Stimulated activated CD4-positive, alpha-beta T cell treated with anti-CD3 and anti-CD28 coated beads, Interleukin-15, amount 100 ng/mL, for 1 hour (primary cell): ENCODE measurements around the gene PSMG2.
"Not testable (repeated sequence)": the region's sequence is repeated elsewhere in the genome, so short reads cannot be mapped to it uniquely, and the experiment has no call there.

Experiments
- DNase-seq, 2 donors: peaks; one replicate each; pipeline ENCODE4 v3.0.0-alpha.2; 2020; ENCODE audit warnings: low read depth in 1 of 2, low spot score in 1 of 2

Gene PSMG2

DNA sequence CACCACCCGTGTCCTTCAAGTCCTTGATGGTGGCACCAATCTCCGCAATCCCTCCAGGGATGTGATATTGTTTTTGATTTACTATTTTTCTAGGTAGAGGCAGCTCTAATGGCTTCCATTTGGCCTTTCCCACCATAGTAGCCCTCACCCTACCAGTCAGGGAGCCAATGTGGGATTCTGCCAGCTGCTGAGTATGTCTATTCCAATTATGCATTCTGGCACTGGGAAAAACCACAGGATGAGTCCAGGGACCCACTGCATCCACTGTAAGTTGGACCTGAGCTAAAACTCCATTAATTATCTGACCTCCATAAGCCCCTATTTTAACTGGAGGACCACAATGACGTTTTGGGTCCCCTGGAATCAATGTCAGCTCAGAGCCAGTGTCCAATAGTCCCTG lies 55.7 kb downstream of the PSMG2 start:
- not testable (repeated sequence) for DNase-seq

DNA sequence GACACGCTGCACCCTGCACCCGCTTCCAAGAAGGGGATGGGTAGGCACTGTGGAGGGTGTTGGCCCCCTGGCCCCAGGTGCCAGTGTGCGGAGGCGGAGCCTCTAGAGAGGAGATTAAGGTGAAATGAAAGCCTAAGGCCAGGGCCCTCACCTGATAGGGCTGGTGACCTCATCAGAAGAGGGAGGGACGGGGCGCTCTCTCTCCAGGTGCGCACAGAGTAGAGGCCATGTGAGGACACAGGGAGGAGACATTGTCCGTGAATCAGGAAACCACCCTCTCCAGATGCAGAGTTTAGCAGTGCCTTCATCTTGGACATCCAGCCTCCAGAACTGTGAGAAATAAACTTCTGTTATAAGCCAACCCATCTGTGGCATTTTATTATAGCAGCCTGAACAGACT lies 62.3 kb downstream of the PSMG2 start:
- no peak for DNase-seq

- DNase-seq, result no peak
These were observed 62.7 kb downstream of the PSMG2 start for GRCh38 chr18:12765586-12765985.

DNA sequence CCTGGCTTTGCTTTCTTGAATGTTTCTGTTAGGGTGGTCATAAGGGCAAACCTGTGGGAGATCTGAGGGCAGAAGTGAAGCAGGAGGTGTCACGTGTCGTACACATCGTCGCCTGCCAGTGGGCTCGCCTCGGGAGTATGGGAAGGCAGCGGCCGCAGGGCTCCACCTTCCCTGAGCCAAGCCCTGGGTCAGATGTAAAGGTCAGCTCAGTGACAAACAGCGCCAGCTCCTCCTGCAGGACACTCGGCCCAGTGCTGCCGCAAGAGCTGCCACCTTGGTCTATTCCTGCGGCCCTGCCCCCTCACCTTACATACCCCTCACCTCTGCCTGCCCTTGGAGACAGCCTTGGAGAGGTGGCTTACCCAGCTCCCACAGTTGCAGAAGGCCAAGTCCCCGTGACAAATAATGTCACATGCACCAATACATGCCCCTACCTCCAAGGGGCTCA lies 64.2 kb downstream of the PSMG2 start:
- no peak for DNase-seq

DNA sequence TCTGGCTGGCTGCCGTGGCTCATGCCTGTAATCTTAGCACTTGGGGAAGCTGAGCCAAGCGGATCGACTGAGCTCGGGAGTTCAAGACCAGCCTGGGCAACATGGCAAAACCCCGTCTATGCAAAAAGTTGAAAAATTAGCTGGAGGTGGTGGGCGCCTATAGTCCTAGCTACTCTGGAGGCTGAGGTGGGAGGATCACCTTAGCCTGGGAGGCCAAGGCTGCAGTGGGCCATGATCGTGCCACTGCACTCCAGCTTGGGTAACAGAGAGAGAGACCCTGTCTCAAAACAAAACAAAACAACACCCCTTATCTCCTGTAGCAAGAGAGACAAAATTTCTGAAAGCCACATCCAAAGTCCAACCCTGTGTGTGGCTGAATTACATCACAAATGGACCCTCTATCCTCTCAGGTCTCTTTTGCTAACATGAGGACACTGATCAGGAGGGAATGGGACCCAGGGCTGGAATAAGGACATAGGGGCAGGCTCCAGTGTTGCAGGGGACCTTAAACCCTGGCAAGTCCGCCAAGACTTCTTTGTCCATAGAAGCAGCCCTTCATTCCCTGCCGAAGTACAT lies 64.8 kb downstream of the PSMG2 start:
- DNase-seq, result no peak

- DNase-seq, result no peak
These were observed 65.8 kb downstream of the PSMG2 start for GRCh38 chr18:12768625-12769024.

DNA sequence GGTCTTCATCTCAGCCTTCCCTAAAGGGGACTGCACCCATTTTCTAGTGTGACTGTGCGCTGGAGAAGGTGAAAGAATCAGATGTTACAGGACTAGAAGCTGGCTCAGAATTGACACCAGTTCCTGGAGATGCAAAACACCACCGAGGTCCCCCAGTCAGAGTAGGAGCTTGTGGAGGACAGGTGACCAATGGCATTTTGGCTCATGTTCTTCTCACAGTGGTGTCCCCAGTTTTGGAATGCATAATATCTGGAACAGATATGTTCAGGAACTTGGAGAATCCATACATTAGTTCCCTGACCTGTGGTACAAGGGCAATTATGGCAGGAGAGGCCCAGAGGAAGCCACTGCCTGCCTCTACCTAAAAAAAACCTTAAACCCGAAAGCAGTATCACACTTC lies 66.3 kb downstream of the PSMG2 start:
- DNase-seq, result no peak

DNA sequence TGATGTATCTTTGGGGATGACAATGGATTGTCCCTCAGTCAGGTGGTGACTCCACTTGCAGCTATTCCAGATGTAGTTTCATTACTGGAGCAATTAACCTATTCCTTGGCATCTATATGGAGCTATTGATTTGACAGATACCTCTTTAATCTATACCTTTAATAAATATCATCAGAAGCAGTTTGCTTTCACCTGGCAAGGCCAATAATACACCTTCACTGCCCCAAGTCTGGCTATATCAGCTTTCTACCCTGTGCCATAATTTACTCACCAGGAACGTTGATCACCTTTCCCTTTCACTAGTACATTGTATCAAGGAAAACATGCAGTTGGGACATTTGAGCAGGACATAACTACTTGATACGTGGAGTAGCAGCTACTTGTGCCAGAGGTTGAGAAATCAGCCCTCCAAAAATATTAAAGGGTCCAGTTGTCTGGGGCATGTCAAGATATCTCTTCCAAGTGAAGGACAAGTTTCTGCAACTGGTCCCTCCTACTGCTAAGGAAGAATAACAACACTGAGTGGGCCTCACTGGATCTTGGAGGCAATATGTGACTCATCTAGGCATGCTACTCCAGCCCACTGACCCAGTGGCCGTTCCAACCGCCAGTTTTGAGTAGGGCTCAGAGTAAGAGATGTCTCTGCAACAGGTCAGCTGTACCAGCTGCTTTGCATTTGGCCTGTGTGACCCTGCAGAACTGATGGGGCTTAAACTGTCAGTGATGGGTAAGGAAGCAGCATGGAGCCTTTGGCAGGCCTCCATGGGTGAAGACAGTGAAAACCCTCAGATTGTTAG lies 67.0 kb downstream of the PSMG2 start:
- no peak for DNase-seq

- DNase-seq, result no peak
These were observed 67.8 kb downstream of the PSMG2 start for GRCh38 chr18:12770469-12771219.

GRCh38 chr18:12772111-12772510 lies 69.3 kb downstream of the PSMG2 start:
- no peak for DNase-seq

DNA sequence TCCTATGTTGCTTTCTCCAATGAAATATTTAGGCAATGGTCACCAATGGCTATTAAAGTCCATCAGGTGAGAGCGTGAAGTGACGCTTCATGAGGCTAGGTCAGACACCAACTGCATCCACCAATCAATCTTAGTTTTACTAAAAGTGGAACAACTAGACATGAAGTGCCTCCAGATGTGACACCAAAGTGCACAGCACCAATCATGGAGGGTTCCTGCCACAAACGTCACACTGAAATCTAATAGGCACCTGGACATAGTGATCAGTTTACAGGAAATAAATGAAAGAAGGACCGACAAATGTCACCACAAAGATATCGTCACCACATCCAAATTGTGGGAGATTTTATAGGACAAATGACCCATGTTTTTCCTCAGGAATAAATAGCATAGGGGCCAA lies 70.5 kb downstream of the PSMG2 start:
- DNase-seq, result no peak

- no peak for DNase-seq
These were observed 72.1 kb downstream of the PSMG2 start for GRCh38 chr18:12774982-12775381.
